Ramos (cell line): ENCODE measurements around the gene TRIO.

Experiments
- in situ Hi-C: fragments of 300-500 bp; cut with MboI; formaldehyde crosslinking; loops from one replicate; pipeline ENCODE4 v1.14.3; 2022; ENCODE audit warnings: low sequenced_read_pairs; ENCODE audit not compliant: unreplicated experiment

The TRIO gene

DNA sequence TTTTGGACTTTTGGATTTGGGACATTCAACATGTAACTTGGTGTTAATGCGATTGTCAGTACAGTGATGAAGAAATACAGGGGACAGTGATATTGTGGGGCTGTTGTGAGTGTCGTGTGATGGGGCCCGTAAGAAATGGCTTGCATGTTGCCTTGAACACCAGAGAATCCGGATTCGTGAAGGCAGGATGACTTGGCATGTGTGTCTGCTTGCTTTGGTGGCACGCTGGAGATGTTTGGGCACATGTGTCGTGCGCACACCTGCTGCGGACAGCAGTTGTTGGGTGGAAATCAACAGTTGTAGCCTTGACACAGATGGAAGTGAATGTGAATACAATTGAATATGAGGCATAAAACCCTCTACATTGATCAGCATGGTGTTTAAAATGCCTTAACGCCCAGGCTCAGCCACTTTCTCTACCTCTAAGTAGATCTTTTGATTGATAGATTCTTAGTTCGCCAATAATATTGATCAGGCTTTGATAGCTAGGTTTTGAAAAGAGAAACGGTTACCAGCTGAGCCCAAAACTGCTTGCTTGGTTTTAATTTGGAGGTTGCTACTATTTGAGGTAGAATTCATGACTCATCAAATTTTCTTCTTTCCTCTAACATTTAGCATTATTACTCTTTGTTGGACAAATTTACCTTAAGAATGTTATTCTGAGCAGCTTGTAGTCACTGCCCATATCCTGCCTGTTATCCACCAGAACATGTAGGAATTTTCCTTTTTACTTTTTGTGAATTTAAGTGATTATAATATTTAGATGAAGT, 94.4 kb downstream of the TRIO start:
- in situ Hi-C loops, result no loop called here

DNA sequence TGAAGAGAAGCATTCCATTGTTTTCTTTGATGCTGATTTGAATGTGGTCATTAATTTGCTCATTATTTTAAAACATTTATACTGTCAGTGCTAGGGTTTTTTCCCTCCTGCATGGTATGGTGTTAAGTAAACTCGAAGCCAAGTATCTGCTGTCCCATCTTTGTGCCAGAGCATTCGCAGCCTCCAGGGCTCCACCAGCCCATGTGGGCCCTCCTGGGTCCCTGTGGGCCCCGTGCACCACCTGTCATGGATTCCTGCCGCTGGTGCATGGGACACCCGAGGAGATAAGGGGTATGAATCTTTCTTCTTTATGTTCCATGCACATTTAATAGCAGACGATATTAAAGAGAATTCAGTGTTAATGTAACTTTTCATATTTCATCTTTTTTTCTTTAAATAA, 95.1 kb downstream of the TRIO start:
- in situ Hi-C loops, result no loop called here

DNA sequence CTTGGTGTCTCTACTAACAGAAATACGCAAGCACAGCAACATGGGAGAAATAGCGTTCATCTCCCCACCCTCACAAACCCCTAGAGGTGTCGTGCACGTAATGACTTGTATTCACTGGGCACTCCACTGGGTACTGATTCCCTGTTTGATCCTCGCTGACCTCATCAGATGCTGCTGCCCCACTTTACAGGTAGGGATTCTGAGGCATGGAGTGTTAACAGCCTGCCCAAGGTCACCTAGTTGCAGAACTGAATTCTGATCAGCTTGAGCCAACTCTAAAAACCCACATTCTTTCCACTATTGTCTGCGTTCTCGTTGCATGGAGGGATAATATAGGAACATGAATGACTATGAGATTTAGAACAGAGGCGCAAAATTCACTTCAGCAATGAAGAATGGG, 96.3 kb downstream of the TRIO start:
- in situ Hi-C loops, result no loop called here

DNA sequence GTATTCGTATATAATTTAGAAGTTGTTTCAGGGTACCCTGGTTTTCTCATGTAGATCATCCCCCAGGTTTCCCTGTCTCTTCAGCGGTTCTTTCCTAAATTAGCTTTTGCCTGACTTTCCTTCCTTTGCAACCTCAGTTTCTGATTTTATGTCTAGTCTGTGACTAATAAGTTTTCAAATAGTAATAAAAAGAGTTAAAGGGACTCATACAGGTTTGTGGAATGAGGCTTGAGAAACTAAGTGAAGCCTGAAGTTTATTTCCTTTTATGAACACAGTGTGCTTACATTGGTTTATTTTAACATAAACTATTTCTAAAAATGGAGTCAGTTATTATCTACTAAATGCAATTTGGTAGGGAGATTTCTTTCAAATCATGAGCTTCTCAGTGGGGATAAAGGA, 96.8 kb downstream of the TRIO start:
- in situ Hi-C loops, result no loop called here

DNA sequence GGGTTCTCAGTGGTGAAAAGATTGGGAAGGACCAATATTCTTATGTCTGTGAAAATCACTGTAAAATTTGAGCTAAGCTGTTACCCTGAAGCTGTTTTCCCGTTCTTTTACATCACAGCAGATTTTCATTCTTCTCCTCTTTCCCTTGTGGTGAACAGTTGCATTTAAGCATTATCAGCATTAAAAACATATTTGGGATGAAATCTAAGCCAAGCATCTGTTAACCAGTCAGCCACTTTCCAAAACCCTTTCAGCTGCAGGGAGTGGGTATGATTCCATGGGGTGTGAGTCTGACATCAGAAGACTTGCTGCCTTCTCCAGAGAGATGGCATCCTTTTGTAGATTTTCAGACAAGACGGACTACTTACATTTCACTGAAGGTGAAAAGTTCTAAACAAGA, 97.2 kb downstream of the TRIO start:
- in situ Hi-C loops, result no loop called here

DNA sequence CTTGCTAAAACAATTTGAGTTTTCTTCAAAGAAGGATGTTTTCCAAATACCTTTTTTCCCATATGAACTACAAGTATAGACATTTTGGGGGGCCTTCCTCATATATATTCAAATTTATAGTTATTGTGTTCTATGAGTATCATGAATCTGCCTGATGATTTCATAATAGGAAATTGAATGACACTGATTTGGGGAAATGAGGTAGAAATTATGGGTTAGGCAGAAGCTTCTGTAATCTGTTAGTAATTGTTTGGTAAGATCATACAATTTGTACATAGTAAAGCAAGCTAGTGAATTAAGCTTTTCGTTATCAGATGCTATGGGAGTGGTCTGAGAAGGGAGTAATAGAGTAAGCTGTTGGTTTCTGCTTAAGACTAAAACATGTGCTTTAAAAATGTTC, 98.0 kb downstream of the TRIO start:
- in situ Hi-C loops, result no loop called here

DNA sequence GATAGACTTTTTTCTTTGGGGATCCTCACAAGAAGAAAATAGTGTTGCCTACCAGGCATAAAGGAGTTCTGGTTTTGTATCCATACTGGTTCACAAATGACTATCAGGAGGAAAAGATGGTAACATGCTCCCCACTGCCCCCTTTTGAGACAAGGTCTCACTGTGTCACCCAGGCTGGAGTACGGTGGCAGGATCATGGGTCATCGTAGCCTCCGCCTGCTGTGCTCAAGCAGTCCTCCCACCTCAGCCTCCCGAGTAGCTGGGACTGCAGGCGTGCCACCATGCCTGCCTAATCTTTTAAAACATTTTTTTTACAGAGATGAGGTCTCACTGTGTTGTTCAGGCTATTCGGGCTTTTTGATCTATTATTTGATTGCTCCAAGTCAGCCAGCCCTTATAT, 99.3 kb downstream of the TRIO start:
- in situ Hi-C loops, result no loop called here

DNA sequence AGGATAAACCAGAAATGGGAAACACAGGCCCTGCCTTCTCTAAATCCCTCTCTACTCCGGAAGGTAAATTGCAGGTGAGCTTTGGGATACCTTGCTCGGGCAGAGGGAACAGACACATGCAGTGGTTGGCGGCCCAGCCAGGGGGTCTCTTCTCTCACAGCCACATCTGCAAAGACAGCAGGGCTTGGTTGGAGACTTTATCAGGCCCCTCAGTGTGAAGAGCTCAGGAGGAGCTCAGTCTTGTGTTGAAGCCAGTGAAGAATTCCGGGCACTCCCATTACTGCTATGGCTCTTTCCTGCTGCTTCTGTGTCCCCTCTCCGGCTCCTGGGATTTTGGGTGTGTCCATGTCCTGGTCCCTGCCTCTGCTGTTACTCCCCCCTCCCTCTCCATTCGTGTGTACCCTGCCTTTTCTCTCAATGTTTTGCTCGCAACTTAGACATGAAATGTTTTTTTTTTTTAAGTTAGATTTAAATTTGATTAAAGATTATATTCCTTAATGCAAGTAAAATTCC, 99.8 kb downstream of the TRIO start:
- in situ Hi-C loops, result no loop called here

DNA sequence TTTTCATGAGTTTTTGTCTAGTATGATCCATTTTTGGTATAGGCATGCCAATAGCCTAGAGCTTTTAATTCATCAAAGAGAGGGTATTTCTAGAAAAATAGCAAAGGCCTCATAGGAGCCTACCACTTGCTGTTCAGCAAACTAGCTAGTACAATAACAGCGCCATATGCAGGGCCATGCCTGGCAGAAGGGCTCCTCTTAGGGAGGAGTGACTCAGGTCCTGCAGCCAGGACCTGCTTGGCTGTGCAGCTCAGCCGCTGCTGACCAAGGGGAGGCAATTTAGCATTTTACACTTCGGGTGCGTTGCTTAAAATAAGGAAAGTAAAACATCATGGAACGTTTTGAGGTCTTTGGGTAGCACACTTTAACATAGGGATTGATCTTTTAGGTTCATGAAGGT, 100.6 kb downstream of the TRIO start:
- in situ Hi-C loops, result no loop called here

DNA sequence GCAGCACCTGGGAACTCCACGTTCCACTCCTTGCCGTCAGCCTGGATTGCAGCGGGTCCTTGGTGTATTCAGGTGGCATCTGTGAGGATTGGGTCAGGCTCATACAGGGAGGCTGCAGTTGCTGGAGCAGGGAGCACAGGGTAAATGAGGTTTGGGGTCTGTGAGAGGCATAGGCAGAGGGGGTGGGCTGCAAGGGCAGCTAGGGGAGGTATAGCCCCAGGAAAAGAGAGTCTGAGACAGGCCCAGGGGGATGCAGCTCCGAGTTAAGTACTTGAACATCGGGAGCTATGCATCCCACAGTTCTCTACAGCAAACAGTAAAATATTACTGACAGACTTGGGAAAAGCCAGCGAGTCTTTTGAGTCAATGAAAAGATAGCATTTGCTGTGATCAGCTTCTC, 101.6 kb downstream of the TRIO start:
- in situ Hi-C loops, result no loop called here

DNA sequence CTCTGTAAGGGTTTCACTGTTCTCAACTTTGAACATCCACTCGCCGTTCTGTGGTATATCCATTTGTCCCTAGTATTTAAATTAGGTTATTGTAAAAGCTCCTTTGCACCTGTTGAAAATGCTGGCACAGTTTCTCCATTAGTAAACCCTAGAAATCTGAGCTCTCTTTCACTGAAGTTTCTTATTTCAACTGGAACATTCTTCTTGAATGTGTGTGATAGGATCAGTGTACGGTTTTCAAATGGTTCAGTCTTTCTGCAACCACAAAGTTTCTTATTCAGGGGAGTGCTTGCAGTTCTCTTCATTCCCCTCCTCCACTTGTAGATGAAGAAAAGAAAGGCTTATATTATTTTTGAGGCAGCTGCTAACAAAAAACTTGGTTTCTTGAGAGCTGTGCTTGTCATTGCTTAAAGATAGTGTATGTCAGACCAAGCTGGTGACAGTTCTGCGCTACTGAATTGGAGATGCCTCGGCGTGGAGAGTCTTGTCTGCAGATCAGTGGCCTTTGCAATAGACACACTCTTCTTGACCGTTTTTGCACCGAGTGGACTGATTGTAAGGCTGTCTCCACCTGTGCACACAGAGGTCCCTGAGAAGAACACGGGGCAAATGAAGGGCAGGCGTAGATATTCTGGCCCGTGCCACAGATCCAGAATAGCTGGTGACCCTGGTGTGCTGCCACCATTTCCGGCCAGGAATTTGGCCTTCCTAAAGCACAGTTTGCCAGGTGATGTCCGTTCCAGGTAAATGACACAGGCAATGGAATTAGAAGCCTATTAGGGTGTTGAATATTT, 102.2 kb downstream of the TRIO start:
- in situ Hi-C loops, result no loop called here

DNA sequence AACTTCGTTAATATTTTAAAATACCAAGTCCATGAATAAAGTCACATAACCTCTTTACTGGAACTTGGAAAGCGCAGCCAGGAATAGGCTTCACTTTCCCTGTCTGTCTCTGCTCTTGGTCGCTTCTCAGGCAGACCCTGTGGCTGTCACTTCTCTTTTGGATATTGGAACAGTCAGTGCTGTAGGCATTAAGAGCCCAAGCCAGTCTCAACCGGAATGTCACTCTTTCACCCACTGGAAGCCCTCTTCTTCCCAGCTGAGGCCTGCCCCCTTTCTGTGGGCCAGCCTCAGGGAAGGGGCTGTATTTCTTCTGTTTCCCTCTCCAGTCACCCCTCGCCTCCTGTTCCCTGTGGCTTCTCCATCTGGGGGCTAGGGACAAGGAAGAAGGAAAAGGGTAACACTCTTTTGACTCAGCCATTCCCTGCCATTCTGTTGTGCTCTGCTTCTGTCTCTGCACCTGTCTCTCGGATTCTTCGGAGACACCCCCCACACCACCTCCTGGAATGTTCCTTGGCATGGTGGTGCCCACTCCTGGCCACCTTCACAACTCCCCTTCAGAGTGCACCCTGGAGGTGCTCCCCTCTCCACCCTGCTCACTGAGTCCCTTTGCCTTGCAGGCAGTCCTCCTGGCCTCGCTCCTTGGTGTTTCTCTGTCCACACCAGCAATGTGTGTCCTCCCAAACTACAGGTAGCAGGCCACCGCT, 103.4 kb downstream of the TRIO start:
- in situ Hi-C loops, result no loop called here

DNA sequence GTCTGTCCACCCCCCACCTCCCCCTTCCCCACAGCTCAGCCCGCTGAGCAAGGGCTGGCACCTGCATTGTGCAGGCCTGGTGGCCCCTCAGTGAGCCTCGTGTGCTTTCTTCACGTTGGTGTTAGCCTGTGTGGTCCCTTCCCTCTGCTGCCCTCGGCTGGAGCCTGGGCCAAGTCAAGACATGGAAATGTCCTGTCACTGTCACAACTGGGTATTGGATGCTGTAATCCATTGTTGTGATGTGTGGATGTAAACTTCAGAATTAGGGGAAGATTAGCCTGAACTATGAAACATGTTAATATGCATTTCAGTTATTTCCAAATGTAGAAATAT, 103.9 kb downstream of the TRIO start:
- in situ Hi-C loops, result no loop called here

DNA sequence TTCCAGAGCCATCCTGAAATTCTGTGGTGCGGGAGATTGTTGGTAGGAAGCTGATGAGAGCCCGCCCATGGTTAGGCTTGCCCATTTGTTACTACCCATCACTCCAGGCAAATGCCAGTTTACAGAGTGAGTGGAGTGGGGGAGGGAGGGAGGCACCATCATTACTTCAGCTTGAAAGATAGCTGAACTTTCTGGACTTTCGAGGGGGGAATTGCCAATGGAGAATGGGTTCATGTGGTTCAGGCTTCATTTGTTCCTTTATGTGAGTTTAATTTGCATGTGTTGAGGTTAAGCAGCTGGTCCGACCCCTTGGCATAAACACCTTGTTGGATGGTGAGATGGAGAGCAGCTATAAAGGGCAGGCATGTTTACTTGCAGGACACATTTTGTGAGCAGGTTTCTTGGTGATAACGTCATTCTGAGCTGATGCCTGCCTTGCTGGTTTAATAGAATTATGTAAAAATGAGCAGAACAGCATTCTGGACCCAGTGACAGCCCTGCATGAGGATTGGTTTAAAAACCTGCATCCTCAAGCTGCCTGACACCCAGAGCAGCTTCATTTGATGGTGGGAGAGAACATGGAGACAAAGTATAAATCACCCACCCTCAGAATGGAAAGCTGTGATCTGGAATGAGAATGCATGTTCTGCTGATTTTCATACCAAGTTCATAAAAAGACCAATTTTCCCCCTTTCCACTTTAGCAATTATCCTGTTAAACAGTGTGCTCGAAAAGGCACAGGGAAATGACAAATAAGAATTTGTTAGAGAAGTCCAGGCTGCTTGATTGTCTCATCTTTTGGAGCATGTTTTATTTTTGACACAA, 106.3 kb downstream of the TRIO start:
- in situ Hi-C loops, result no loop called here

DNA sequence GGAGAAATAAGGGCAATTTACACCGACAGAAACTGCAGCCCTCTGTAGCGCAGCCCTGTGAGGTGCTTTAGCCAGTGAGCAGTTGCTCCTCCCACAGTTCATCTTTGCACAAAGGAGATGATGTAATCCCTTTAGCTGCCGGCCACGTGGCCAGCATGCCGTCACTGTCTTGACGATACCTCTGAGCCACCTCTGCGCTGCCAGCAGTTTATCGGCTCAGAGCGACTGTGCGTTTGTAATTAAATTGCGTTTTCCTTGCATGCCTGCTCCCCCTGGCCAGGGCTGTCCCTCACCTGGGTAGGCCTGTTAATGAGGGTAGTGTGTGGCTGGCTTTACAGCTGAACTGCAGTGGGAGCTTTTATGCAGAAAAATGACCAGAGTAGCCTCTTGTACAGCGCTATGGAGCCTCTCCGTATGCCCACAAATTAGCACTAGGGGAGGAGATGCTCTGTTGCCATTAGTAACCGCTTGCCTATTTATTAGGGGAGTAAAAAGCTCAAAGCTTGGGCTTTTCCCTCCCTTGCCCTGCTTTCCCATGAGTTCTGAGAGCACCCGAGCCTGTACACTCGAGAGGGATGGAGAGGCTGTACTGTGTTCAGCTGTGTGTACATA, 107.0 kb downstream of the TRIO start:
- in situ Hi-C loops, result no loop called here

DNA sequence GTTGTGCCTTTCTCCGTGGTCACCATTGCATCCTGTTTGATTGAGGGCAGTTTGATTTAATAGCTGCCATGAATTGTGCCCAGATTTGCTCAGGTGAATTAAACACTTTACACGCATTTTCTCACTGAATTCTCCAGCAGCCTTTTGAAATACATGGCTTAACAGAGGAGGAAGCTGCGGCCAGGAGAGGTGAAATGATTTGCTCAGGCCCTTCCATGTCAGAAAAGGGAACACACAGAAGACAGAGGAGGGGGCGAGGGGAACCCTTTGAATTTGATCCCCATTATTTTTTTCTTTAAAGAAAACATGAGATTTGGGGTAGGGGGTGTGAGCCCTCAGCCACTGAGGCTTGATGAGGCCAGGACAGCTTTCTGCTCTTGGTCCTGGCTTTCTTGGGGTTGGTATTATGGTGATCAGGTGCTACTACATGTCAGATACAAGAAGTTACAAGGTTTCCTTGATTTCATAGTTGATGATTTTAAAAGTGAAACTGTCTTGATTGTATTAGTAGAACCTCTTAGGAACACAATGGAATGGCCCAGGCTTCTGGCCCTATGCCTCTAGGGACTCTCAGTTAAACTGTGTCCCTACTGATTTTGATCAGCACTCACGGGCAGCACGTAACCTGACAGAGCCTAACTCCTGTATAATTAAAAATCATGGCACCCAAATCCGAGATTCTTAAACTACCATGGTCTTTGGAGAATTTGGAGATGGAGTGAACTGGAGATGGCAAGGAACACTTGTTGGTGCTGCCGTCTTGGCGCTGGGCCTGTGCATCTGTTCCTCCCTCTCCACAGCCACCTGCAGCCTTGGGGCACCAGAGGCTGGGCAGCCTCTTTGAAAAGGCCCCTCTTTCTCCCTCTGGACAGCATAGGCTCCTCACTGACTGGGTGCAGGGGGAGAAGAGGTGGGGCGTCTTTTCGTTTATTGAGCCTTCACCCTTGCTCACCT, 107.9 kb downstream of the TRIO start:
- in situ Hi-C loops, result no loop called here

DNA sequence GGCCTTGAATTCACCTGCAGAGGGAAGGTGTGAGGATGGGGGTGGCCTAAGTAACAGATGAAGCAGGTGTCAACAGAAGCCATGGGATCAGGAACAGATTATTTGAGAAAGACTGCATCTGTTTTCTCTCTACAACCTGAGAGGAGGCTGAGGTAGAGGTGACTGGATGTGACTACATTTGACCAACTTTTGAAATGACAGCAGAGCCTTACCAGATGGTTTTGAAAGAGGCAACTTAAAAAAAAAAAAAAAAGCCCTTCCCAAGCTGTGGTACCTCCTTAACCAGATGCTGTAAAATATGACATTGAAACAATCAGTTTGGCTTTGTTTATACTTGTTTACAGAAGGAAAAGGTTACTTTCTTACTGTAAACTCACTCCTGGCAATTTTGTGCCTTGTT, 108.6 kb downstream of the TRIO start:
- in situ Hi-C loops, result no loop called here

DNA sequence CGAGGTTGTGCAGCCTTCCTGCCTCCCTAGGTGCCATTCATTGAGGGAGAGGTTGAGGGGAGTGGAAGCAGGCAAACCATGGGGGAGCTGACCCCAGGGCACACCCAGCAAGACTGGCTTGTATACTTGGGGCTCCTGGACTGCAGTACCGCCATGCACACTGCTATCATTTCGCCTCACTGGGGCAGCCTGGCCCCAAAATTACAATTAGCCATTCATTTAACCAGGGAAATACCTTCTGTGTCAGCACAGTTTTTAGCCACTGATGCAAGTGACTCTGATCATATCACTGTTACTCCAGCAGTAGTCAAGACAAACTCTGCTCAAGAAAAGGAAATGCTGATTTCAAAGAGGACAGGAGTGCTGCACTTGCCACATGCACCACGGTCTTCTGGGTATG, 109.7 kb downstream of the TRIO start:
- in situ Hi-C loops, result no loop called here

DNA sequence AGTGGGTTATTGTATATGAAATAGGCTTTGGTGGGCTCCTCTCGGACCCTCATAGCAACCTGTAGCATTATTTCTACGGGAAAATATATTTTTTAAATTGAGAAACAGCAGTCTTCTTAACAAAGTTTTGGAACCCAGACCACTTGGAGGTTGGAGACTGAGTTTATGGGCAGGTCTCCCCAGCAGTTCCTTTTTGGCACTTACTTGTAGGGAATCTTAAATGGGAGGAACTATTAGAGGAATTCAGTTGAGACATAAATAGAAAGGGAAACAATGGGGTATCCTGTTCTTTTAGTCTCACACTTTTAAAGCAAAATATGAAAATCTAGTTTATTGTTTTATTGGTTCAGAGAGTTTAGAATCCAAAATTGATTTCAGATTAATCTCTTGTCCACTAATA, 111.5 kb downstream of the TRIO start:
- in situ Hi-C loops, result no loop called here
